GM21529 (cell line): ENCODE results near the gene MGST3.
"Not testable (repeated sequence)": the region's sequence is repeated elsewhere in the genome, so short reads cannot be mapped to it uniquely, and the experiment has no call there.

Experiments used
- ATAC-seq: cut with Tn5 transposase; IDR thresholded peaks from one replicate; pipeline ENCODE4 v1.9.1; 2021; ENCODE audit not compliant: unreplicated experiment

The MGST3 gene

GRCh38 chr1:165630629-165631341, at the start of gene MGST3:
Gene MGST3 (plus strand): TSS chr1:165631234. CDS start chr1:165649848, 18,614 bp downstream.
- peak; percentile 76 for ATAC-seq

- no peak for ATAC-seq
These were observed 49.1 kb upstream of the MGST3 start for GRCh38 chr1:165581926-165582325.

- ATAC-seq, result no peak
These were observed 44.6 kb upstream of the MGST3 start for GRCh38 chr1:165586398-165586797.

GRCh38 chr1:165591391-165591790, 39.6 kb upstream of the MGST3 start:
- not testable (repeated sequence) for ATAC-seq

GRCh38 chr1:165592945-165593823, 37.9 kb upstream of the MGST3 start:
- no peak for ATAC-seq

GRCh38 chr1:165595246-165595938, 35.6 kb upstream of the MGST3 start:
- no peak for ATAC-seq

- ATAC-seq, result peak; percentile 95
These were observed 33.0 kb upstream of the MGST3 start for GRCh38 chr1:165597883-165598675.

- ATAC-seq, result no peak
These were observed 32.4 kb upstream of the MGST3 start for GRCh38 chr1:165598676-165599059.

GRCh38 chr1:165600793-165601192, 30.2 kb upstream of the MGST3 start:
- ATAC-seq, result no peak

GRCh38 chr1:165603810-165604209, 27.2 kb upstream of the MGST3 start:
- no peak for ATAC-seq

- ATAC-seq, result no peak
These were observed 25.8 kb upstream of the MGST3 start for GRCh38 chr1:165605246-165605645.

- ATAC-seq, result not testable (repeated sequence)
These were observed 24.4 kb upstream of the MGST3 start for GRCh38 chr1:165606676-165607075.

GRCh38 chr1:165610866-165611265, 20.2 kb upstream of the MGST3 start:
- no peak for ATAC-seq

- ATAC-seq, result no peak
These were observed 19.0 kb upstream of the MGST3 start for GRCh38 chr1:165612062-165612461.

- ATAC-seq, result no peak
These were observed 14.9 kb upstream of the MGST3 start for GRCh38 chr1:165616054-165616612.

- no peak for ATAC-seq
These were observed 14.0 kb upstream of the MGST3 start for GRCh38 chr1:165616987-165617546.

GRCh38 chr1:165619647-165620151, 11.3 kb upstream of the MGST3 start:
- ATAC-seq, result no peak

GRCh38 chr1:165623624-165624023, 7.4 kb upstream of the MGST3 start:
- no peak for ATAC-seq

GRCh38 chr1:165624441-165624840, 6.6 kb upstream of the MGST3 start:
- no peak for ATAC-seq
